GM18499 (cell line): Measurements from ENCODE around the gene CMSS1.
"Not testable (repeated sequence)": the region's sequence is repeated elsewhere in the genome, so short reads cannot be mapped to it uniquely, and the experiment has no call there.

Experiments
- ATAC-seq: cut with Tn5 transposase; IDR thresholded peaks from one replicate; pipeline ENCODE4 v1.9.1; 2021; ENCODE audit warnings: moderate number of reproducible peaks; ENCODE audit not compliant: insufficient read depth, unreplicated experiment

The CMSS1 gene

GRCh38 chr3:99810403-99810802 lies 7.3 kb upstream of the CMSS1 start:
- no peak for ATAC-seq

DNA sequence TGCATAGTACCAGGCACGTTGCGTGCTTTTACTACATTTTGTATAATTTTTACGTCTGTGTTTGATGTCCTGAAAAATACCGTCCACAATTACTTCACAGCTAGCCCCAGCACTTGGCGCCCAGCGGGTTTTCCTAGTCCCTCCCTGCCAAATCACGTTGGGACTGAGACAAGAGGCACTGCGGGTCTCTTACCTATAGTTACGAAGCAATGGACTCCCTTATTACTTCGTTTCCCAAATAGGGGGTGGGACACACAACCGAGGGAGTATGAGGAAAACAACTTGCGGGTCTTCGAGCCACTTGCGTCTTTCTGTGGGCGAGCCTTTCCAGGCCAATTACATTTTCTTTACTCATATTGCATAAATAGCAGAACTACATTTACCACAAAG lies 620 bp upstream of the CMSS1 start:
- ATAC-seq = no peak

DNA sequence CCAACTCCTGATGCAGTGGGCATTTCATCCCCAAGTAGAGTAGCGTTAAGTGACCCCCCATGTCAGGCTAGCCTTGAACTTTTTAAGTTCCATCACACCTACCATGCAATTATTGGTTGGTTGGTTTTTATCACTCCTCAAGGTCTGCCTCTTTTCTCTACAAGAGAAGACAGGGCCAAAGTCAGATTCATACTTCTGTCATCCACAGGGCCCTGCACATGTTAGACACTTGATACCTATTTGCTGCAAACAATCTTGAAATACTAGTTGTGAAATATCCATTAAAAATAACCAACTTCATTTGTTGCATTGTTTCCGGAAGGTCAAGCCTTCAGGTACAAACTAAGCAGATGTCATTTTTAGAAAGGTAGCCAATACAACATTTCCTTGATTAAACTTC lies 1.2 kb downstream of the CMSS1 start:
- ATAC-seq = no peak

DNA sequence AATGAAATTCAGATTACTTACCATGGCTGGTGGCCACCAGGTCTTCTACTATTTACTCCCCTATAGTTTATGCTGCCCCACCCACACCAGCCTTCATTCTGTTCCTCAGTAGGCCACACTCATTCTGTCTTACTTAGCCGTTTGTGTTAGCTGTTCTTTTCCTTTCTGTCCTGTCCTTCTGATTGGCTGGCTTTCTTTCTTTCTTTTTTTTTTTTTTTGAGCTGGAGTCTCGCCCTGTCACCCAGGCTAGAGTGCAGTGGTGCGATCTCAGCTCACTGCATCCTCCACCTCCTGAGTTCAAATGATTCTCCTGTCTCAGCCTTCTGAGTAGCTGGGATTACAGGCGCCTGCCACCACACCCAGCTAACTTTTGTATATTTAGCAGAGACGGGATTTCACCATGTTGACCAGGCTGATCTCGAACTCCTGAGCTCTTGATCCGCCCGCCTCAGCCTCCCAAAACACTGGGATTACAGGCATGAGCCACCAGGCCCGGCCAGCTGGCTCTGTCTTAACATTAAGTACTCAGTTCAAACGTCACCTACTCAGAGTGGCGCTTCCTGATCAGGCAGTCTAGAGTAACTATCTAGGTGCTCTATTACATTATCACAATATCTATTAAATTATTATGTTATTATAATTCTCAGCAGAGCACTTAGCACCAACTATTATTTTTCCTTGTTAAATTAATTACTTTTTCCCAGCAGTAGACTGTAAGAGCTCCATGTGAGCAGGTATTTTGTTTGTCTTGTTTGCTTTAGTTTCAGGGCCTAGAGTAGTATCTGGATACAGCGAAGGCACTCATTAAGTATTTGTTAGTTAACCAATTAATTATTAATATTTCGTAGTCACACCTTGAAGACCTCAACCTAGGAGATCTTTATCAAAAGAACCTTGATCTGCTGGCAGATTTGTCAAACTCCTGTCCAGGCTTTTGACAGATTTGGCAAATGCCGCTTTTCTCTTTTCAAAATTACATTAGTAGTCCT lies 6.4 kb downstream of the CMSS1 start:
- no peak for ATAC-seq

- no peak for ATAC-seq
Observed at GRCh38 chr3:99825004-99825640, 7.5 kb downstream of the CMSS1 start.

DNA sequence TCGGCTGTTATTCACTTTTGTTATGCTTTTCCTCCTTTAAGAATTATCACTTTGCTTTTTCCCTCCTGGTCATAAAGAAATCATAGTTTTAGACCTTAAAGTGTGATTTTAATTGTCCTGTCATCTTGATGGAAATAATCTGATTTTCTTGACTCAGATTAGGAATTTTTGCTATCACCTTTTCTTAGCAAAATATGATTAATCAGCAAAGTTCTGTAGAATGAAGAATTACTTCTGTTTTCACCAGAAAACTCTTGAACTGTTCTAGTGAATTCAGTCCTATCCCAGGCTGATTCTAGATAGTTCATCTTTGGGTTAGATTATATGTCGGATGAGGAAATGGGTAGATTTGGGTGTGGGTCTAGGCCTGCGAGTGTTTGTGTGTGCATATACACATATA lies 12.2 kb downstream of the CMSS1 start:
- no peak for ATAC-seq

DNA sequence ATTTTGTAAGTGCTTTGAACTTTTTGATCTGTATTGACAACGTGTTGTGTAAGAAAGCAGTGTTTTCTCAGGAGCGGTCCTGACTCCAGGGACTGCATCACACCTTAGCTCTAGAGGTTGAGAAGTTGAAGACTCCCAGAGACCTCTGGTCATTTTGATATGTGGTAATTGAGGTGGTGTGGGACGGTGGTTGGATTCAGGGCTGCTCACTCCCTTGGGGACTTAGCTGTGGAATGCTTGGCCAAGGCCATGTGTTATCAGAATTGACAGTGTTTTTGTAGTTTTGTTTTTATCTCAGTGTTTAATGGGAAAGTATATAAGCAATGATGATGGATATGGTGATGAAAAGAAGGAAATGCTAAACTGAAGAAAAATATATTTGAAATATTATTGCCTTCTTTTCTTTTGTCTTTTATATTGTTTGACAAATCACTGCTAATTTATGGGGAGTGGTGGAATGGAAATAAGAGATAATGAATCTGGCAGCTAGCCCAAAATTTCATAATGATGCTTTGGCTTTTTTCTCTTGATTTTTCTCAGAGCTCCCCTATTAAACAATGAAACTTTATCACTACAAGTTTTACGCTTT lies 16.0 kb downstream of the CMSS1 start:
- no peak for ATAC-seq

DNA sequence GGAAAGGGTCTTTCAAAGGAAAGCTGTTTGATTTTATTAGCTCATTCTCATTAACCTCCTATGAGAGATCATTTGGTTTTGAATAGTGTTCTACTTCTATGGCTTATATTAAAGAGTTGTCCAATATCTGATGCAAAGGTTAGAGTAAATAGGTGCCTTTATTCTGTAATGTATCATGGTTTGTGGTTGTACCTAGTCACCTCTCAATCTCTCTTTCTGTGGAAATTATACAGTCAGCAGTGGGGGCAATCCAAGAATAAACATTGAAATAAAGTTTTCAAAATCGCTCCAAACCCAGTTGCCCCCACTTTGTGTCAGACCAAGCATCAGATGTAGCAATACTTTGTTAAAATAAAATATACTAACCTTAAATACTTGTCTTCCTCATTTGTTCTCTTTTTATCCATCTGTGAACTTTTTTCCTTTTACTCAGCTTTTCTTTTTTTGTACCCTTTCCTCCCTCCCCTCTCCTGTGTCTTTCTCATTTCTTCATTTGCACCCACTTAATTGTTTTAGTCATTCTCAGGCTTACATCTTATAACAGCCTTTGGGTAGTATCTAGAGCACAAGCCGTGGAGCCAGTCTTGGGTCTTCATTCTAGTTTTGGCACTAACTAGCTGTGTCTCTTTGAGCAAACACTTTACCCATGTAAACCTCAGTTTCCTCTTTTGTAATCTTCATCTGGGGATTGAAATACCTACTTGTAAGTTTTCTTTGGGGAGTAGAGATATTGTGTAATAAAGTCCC lies 16.7 kb downstream of the CMSS1 start:
- ATAC-seq = no peak

DNA sequence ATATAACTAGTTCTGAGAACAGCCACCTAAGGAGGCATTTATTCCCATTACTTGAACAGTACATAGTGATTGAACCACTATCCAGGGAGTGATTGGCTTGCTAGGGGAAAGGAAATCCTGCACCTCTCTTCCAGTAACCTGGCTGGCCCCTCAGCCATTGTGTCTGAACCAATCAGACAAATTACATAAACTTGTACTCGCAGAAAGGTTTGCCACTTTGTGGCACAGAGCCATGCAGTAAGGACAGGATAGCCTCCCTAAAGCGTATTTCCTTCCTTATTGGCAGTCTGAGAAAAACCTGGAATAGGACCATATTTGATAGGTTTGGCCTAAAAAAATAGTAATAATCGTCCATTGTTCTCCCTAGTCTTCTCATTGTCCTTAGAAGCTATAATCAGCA lies 19.0 kb downstream of the CMSS1 start:
- no peak for ATAC-seq

GRCh38 chr3:99837715-99838114 lies 20.1 kb downstream of the CMSS1 start:
- no peak for ATAC-seq

DNA sequence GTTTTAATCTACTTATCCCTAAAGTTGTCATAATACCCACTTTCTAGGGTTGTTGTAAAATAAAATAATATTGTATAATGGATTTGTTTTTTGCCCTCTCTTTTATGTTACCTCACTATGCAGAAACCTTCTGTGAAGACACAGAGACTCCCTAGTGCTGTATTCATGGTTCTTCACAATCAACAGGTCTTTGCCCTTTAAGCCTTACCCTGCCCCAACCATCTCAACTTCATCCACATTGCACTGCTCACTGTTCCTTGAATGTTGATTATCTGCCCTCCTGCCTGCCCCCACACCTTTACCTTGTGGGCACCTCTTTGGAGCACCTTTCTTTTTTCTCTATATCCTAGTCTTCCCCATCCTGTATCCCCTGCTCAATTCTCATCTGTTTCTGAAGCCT lies 21.1 kb downstream of the CMSS1 start:
- ATAC-seq = no peak

GRCh38 chr3:99839613-99840012 lies 22.0 kb downstream of the CMSS1 start:
- no peak for ATAC-seq

DNA sequence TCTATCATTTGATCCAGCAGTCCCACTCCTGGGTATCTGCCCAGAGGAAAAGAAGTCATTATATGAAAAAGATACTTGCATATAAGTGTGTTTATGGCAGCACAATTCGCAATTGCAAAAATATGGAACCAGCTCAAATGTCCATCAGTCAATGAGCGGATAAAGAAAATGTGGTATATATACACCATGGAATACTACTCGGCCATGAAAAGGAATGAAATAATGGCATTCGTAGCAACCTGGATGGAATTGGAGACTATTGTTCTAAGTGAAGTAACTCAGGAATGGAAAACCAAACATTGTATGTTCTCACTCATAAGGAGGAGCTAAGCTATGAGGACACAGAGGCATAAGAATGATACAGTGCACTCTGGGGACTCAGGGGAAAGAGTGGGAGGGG lies 24.3 kb downstream of the CMSS1 start:
- ATAC-seq = not testable (repeated sequence)

DNA sequence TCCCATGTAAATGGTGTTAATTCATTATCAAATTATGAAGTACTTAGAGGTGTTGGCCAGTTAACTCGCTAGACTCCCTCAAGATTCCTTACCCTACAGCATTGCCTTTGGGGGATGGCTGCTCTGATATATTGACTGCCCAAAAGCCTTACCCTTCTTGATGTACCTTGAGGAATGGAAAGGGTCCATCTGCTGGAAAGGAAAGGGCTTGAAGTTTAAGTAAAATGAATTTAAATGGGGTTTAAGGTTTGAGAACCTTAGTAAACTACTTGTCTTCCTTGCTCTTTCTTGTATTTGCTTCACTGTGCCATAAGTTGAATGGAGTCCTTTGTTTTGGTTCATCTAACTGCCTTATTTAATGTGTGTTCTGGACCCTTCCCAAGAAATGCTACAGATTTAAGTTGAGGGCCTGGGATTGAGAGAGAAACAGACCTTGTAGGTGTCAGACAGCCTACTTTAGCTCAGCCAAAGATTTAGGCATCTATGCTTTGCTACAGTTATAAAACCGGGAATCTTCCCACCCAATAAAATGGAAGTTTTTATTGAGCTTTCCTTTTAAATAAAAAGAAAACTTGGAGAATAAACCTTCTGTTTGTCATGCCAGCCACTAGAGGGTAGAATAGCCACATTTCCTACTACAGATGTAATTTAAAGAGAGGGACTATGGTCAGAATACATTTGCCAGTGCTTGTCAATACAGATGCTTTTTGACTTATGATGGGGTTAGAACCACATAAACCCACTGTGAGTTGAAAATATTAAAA lies 25.3 kb downstream of the CMSS1 start:
- ATAC-seq = no peak

DNA sequence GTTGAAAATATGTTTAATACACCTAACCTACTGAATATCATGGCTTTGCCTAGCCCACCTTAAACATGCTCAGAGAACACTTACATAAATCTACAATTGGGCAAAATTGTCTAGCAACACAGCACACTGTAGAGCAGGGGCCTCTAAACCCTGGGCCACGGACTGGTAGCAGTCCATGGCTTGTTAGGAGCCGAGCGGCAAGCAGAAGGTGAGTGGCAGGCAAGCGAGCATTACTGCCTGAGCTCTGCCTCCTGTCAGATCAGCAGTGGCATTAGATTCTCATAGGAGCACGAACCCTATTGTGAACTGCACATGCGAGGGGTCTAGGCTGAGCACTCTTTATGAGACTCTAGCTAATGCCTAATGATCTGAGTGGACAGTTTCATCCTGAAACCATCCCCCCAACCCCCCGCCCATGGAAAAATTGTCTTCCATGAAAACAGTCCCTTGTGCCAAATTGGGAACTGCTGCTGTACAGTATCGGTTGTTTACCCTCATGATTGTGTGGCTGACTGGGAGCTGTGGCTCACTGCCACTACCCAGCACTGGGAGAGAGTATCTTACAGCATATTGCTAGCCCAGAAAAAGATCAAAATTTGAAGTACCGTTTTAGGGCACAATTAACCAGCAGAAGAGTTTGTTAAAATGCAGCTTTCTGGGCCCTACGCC lies 26.1 kb downstream of the CMSS1 start:
- ATAC-seq = no peak

DNA sequence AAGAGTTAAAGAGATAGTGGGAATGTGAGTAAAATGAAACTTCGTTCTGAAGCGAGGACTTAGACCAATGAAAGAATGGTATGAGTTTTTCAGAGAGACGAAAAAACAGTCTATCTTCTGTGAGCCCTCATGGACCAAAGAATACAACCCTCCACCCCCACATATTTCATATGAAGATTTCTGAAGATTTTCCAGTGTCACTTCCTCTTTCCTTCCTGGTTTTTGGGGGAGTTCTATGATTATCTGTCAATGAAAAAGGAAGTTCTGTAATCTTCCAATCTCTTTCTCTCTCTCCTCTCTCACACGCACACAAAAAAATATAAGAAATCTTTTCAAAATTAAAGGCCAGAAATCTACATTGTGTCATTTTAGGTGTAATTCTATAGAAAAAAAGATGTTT lies 27.7 kb downstream of the CMSS1 start:
- ATAC-seq = no peak

DNA sequence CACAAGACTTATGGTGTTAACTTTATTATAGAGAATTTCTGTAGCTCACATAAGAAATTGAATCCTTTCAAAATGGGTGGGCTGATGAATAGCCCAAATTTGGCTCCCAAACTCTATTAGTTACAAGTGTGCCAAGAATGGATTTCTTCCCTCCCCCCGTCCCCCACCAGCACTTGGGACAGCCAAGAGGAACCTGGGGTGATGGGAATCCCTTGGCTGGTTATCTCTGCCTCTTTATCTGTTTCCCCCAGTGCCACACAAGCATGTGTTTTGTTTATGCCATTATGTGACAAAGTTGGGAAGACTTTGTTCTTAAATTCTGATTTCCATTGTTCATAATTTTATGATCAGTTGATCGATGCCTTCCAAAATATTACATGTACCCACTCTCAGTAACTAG lies 28.3 kb downstream of the CMSS1 start:
- ATAC-seq = no peak

- ATAC-seq = no peak
Observed at GRCh38 chr3:99846477-99847160, 29.0 kb downstream of the CMSS1 start.

DNA sequence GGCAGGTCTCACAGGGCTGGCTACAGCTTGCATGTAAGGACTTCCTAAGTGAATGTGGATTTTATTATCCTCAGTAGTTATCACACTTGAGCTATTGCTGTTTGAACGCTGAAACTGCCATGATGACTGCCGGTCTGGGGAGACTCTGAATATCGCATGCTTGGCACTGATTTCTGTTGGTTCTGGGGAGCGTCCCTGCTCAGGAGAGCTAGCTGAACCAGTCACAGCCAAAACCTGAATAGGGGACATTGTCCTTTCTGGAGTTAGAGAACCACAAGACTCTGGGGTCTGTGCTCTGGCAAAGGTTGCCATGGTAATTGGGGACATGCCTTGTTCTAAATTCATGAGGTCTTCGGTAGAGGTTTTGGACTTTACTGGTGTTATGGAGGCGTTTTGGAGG lies 30.8 kb downstream of the CMSS1 start:
- no peak for ATAC-seq
